Parathyroid adenoma (tissue), 2 donors: Measurements from ENCODE around the gene LSMEM2.

Experiments used
- H2AFZ ChIP-seq: fragments of 300-600 bp; sonication (generic); one replicate; pipeline ENCODE4 v1.7.0; 2017; ENCODE audit warnings: antibody characterized with exemption, mild to moderate bottlenecking
- H3K27ac ChIP-seq: fragments of 300-600 bp; sonication (generic); one replicate; pipeline ENCODE4 v1.7.0; 2017
- H3K27me3 ChIP-seq: fragments of 300-600 bp; sonication (generic); one replicate; pipeline ENCODE4 v1.7.0; 2017; ENCODE audit warnings: low read length; ENCODE audit not compliant: control insufficient read depth, insufficient read depth
- H3K36me3 ChIP-seq: fragments of 300-600 bp; sonication (generic); one replicate; pipeline ENCODE4 v1.7.0; 2017; ENCODE audit warnings: low read length; ENCODE audit not compliant: control insufficient read depth, insufficient read depth
- H3K4me1 ChIP-seq: fragments of 300-600 bp; sonication (generic); one replicate; pipeline ENCODE4 v1.7.0; 2017; ENCODE audit warnings: control low read depth
- H3K4me2 ChIP-seq: fragments of 300-600 bp; sonication (generic); one replicate; pipeline ENCODE4 v1.7.0; 2017; ENCODE audit warnings: low read length
- H3K4me3 ChIP-seq: fragments of 300-600 bp; sonication (generic); one replicate; pipeline ENCODE4 v1.7.0; 2017; ENCODE audit warnings: low read depth, low read length
- H3K79me2 ChIP-seq: fragments of 300-600 bp; sonication (generic); one replicate; pipeline ENCODE4 v1.7.0; 2017; ENCODE audit warnings: control low read depth
- H3K9ac ChIP-seq: fragments of 300-600 bp; sonication (generic); one replicate; pipeline ENCODE4 v1.7.0; 2017; ENCODE audit warnings: mild to moderate bottlenecking
- H3K9me3 ChIP-seq: fragments of 300-600 bp; sonication (generic); one replicate; pipeline ENCODE4 v1.7.0; 2017; ENCODE audit warnings: low read length; ENCODE audit not compliant: control insufficient read depth
- TF ChIP-seq, protein P1 (sequence below): fragments of 300-600 bp; sonication (generic); IDR thresholded peaks from one replicate; pipeline ENCODE4 v1.7.0; 2017; ENCODE audit warnings: antibody characterized with exemption, mild to moderate bottlenecking
- donor health status: primary hyperparathyroidism.

Gene LSMEM2

DNA sequence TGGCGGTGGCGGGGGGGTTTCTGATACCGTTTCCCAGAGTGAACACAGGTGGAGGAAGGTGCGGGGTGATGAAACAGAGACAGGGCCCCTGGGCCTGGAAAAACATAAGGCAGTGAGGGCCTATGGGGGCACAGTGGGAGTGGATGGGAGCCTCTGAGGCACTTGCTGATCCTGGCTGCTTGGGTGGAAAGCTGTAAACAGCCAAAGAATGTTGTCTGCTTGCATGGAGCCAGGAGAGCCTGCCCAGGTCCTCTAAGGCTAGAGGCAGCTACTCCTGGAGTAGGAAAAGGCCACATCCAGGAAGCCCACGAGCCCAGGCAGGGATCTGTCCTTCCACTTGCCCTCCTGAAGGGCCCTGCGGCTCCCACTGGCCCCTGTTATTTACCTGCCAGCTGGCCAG lies 12.9 kb upstream of the LSMEM2 start:
- H3K27me3 ChIP-seq: no peaks in the 10 kb centered on the region
- H3K4me3 ChIP-seq: no peak overlapping the region
- no peak overlapping the region for H2AFZ ChIP-seq
- H3K9me3 ChIP-seq: no peaks in the 10 kb centered on the region
- peak overlapping the region; percentile 73 for H3K4me2 ChIP-seq
- no peaks in the 10 kb centered on the region for H3K36me3 ChIP-seq
- TF ChIP-seq, protein P1, sequence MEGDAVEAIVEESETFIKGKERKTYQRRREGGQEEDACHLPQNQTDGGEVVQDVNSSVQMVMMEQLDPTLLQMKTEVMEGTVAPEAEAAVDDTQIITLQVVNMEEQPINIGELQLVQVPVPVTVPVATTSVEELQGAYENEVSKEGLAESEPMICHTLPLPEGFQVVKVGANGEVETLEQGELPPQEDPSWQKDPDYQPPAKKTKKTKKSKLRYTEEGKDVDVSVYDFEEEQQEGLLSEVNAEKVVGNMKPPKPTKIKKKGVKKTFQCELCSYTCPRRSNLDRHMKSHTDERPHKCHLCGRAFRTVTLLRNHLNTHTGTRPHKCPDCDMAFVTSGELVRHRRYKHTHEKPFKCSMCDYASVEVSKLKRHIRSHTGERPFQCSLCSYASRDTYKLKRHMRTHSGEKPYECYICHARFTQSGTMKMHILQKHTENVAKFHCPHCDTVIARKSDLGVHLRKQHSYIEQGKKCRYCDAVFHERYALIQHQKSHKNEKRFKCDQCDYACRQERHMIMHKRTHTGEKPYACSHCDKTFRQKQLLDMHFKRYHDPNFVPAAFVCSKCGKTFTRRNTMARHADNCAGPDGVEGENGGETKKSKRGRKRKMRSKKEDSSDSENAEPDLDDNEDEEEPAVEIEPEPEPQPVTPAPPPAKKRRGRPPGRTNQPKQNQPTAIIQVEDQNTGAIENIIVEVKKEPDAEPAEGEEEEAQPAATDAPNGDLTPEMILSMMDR: no peak
- peak overlapping the region; percentile 98 for H3K27ac ChIP-seq
- peaks cover 4% of the 10 kb centered on the region for H3K79me2 ChIP-seq
- no peak overlapping the region for H3K9ac ChIP-seq
- peaks cover 71% of the 10 kb centered on the region for H3K4me1 ChIP-seq

DNA sequence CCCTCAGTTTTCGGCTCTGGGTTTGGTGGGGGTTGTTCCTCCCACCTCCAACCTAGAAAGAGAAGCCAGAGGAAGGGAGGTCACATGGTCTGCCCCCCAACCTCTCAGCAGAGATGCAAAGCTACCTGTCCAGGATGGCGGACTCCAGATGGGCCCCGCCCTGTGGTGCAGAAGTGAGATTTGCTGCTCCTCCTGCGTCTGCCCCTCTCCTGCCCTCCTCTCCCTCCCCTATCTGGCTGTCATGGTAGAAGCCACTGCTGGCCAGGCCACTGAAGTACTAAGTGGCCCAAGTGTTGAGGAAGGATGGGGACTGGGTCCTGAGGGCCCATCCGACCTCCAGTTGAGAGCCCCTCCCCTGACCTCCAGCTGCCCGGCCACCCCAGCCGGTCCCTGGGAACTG lies 12.1 kb upstream of the LSMEM2 start:
- TF ChIP-seq, protein P1: no peak
- H3K4me2 ChIP-seq: peak overlapping the region; percentile 73
- H3K9me3 ChIP-seq: no peaks in the 10 kb centered on the region
- no peaks in the 10 kb centered on the region for H3K36me3 ChIP-seq
- H2AFZ ChIP-seq: no peak overlapping the region
- H3K9ac ChIP-seq: no peak overlapping the region
- no peaks in the 10 kb centered on the region for H3K27me3 ChIP-seq
- H3K4me3 ChIP-seq: peak overlapping the region; percentile 65
- peaks cover 7% of the 10 kb centered on the region for H3K79me2 ChIP-seq
- peaks cover 74% of the 10 kb centered on the region for H3K4me1 ChIP-seq
- H3K27ac ChIP-seq: peak overlapping the region; percentile 98

DNA sequence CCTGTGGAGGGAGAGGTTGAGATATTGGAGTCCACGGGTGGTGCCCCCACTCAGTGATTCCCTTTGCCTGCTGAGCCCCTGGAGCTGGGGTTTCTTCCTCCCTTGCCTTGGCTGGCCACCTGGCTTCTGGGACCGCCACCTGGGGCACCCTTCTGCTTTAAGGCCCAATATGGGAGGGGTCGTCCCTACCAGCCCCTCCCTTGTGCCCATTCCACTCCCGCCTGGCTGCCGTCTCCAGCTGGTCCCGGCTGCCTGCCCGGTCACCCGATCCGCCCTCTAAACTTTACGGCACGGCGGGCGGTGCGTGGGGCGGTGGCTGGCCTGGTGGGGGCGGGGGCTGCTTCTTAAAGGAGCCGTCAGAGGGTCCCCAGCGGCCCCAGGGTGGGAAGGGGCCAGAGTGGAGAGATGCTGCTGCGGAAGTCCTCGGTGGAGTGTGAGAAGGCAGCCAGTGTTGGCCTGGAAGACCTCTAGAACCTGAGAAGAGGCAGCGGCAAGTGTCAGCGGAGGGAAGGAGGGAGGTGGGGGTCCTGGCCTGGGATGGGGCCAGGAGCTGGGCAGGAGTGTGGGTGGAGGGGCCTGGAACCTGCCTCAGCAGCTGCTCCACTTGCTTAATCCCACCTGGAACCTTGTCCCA lies 11.5 kb upstream of the LSMEM2 start:
- no peaks in the 10 kb centered on the region for H3K9me3 ChIP-seq
- no peak overlapping the region for H3K9ac ChIP-seq
- no peaks in the 10 kb centered on the region for H3K27me3 ChIP-seq
- peak overlapping the region; percentile 73 for H3K4me2 ChIP-seq
- TF ChIP-seq, protein P1: no peak
- peaks cover 7% of the 10 kb centered on the region for H3K79me2 ChIP-seq
- H2AFZ ChIP-seq: peak overlapping the region; percentile 53
- H3K27ac ChIP-seq: peak overlapping the region; percentile 98
- H3K4me1 ChIP-seq: peaks cover 80% of the 10 kb centered on the region
- H3K4me3 ChIP-seq: peak overlapping the region; percentile 65
- H3K36me3 ChIP-seq: no peaks in the 10 kb centered on the region

DNA sequence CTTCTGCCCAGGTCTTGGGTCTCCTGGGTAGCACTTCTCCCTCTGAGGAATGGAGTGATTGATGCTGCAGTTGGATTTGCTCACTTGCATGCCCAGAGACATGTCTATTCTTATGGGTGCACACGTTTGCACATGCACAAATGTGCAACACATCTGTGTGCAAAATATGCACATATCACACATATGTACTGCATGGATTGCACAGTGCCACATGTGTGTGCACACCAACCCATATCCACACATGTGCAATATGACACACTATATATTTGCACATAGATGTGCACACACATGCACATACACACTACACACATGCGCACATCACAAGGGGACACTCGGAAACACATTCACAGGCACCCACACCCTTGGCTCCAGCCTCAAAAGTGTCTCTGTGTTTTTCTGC lies 10.6 kb upstream of the LSMEM2 start:
- no peak overlapping the region for H3K4me3 ChIP-seq
- H3K4me1 ChIP-seq: peaks cover 86% of the 10 kb centered on the region
- no peak overlapping the region for H2AFZ ChIP-seq

More for the DNA sequence above, 10.6 kb upstream of the LSMEM2 start:
- Histone ChIP-seq H3K9ac (no peak overlapping the region), H3K36me3 (no peaks in the 10 kb centered on the region), H3K27me3 (no peaks in the 10 kb centered on the region), H3K27ac (peak overlapping the region; percentile 98), H3K9me3 (no peaks in the 10 kb centered on the region), H3K79me2 (peaks cover 7% of the 10 kb centered on the region), H3K4me2 (no peak overlapping the region)
- TF ChIP-seq, protein P1: no peak
